HL-60 (cell line): ENCODE data around the gene TMPRSS3.

Source experiments
- POLR2AphosphoS5 ChIP-seq: IDR thresholded peaks from 2 replicates; pipeline ENCODE4 v1.6.1; 2012; ENCODE audit warnings: low read depth
- SPI1 ChIP-seq: IDR thresholded peaks from 2 replicates; pipeline ENCODE4 v1.6.1; 2012; ENCODE audit warnings: low read depth, mild to moderate bottlenecking, borderline replicate concordance
- TF ChIP-seq, protein P1 (sequence below): IDR thresholded peaks from one replicate; pipeline ENCODE4 v1.5.1; 2011; ENCODE audit warnings: low read length, control low read depth, inconsistent platforms; ENCODE audit not compliant: insufficient read depth

- TF ChIP-seq, protein P1, sequence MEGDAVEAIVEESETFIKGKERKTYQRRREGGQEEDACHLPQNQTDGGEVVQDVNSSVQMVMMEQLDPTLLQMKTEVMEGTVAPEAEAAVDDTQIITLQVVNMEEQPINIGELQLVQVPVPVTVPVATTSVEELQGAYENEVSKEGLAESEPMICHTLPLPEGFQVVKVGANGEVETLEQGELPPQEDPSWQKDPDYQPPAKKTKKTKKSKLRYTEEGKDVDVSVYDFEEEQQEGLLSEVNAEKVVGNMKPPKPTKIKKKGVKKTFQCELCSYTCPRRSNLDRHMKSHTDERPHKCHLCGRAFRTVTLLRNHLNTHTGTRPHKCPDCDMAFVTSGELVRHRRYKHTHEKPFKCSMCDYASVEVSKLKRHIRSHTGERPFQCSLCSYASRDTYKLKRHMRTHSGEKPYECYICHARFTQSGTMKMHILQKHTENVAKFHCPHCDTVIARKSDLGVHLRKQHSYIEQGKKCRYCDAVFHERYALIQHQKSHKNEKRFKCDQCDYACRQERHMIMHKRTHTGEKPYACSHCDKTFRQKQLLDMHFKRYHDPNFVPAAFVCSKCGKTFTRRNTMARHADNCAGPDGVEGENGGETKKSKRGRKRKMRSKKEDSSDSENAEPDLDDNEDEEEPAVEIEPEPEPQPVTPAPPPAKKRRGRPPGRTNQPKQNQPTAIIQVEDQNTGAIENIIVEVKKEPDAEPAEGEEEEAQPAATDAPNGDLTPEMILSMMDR = no peak
- TF ChIP-seq POLR2AphosphoS5 (no peak), SPI1 (no peak)
Measured at GRCh38 chr21:42411891-42412635, 16.2 kb upstream of the TMPRSS3 start.
